T-cell (primary cell): ENCODE measurements around the gene PAXIP1. TPM values are rescaled to one million over a fixed set of nuclear protein-coding genes. Genes with fewer than 3 reads are reported as not detected.
"Not testable (repeated sequence)": the region's sequence is repeated elsewhere in the genome, so short reads cannot be mapped to it uniquely, and the experiment has no call there.

ENCODE experiments used
- ATAC-seq, 4 experiments: fragments of 200-7000 bp in 3 of 4; fragments of 150-1000 bp in 1 of 4; cut with Tn5 transposase; replicated peaks in 1 of 4; 1 replicate in 3 of 4; 2 replicates in 1 of 4; pipeline ENCODE4 v1.10.0; 2021; ENCODE audit warnings: moderate library complexity in 3 of 4, mild to moderate bottlenecking in 2 of 4, moderate number of reproducible peaks in 1 of 4
- CTCF ChIA-PET, 2 donors: fragments of 300-600 bp; sonication (Branson Sonifier 250); formaldehyde crosslinking; loops; one replicate each; lab custom pipeline; 2022; ENCODE audit warnings: antibody characterized with exemption in 2 of 2; lab: Charles Lee
- POLR2A ChIA-PET, 2 donors: fragments of 300-600 bp; sonication (Branson Sonifier 250); formaldehyde crosslinking; loops; one replicate each; lab custom pipeline; 2022; ENCODE audit warnings: antibody characterized with exemption in 2 of 2; lab: Charles Lee
- DNase-seq, 35 experiments: peaks; one replicate each; pipeline versions ENCODE4 v3.0.0 to v3.0.0-alpha.2; 2013 to 2023
- H3K27ac ChIP-seq: one replicate; pipeline ENCODE4 v1.5.1; 2013; ENCODE audit warnings: low read length
- H3K27me3 ChIP-seq, 2 experiments: replicated peaks in 1 of 2; 1 replicate in 1 of 2; 2 replicates in 1 of 2; pipeline versions ENCODE4 v1.6.1 to v1.7.0; 2013; ENCODE audit warnings: low read length in 1 of 2, mixed read lengths in 1 of 2; ENCODE audit not compliant: control insufficient read depth in 2 of 2, insufficient read depth in 2 of 2; ENCODE audit errors: extremely low read depth in 1 of 2
- H3K36me3 ChIP-seq, 2 donors: 1 replicate in 1 of 2; 2 replicates in 1 of 2; pipeline versions ENCODE4 v1.6.1 to v1.7.0; 2013; ENCODE audit warnings: low read length in 1 of 2; ENCODE audit not compliant: control insufficient read depth in 2 of 2, insufficient read depth in 1 of 2; ENCODE audit errors: extremely low read depth in 1 of 2
- H3K4me1 ChIP-seq, 2 experiments: 1 replicate in 1 of 2; 2 replicates in 1 of 2; pipeline versions ENCODE4 v1.6.1 to v1.7.0; 2013; ENCODE audit warnings: low read length in 2 of 2, mixed read lengths in 1 of 2; ENCODE audit not compliant: insufficient read depth in 2 of 2, control insufficient read depth in 1 of 2; ENCODE audit errors: extremely low read depth in 1 of 2
- H3K4me3 ChIP-seq, 2 donors: 1 replicate in 1 of 2; 2 replicates in 1 of 2; pipeline versions ENCODE4 v1.5.1 to v1.7.0; 2013; ENCODE audit warnings: mild to moderate bottlenecking in 2 of 2, low read length in 1 of 2, moderate library complexity in 1 of 2; ENCODE audit not compliant: control insufficient read depth in 1 of 2; ENCODE audit errors: extremely low read depth in 1 of 2
- H3K9me3 ChIP-seq: 2 replicates; pipeline ENCODE4 v1.7.0; 2013
- H3K27ac Mint-ChIP-seq, 2 donors: one replicate each; pipeline ENCODE4 v1.8.0; 2020 to 2021; ENCODE audit warnings: mild to moderate bottlenecking in 2 of 2, mixed read lengths in 2 of 2
- H3K27me3 Mint-ChIP-seq, 2 donors: one replicate each; pipeline ENCODE4 v1.8.0; 2021 to 2022; ENCODE audit warnings: mixed read lengths in 2 of 2
- H3K36me3 Mint-ChIP-seq: one replicate; pipeline ENCODE4 v1.8.0; 2021; ENCODE audit warnings: mixed read lengths
- H3K4me1 Mint-ChIP-seq, 3 donors: one replicate each; pipeline ENCODE4 v1.8.0; 2020 to 2022; ENCODE audit warnings: mixed read lengths in 3 of 3, mild to moderate bottlenecking in 1 of 3
- H3K4me3 Mint-ChIP-seq, 3 donors: one replicate each; pipeline ENCODE4 v1.8.0; 2020 to 2022; ENCODE audit warnings: mild to moderate bottlenecking in 3 of 3, mixed read lengths in 3 of 3, moderate library complexity in 3 of 3
- H3K9me3 Mint-ChIP-seq, 3 donors: one replicate each; pipeline ENCODE4 v1.8.0; 2020 to 2022; ENCODE audit warnings: mixed read lengths in 3 of 3
- WGBS: methylation state at CpG from one replicate; pipeline ENCODE4 v1.1.5; 2013; ENCODE audit warnings: missing lambda C conversion rate; ENCODE audit not compliant: insufficient coverage; 5-methylcytosine and 5-hydroxymethylcytosine counted together
- total RNA-seq, 35 experiments: library from RNA in 6 of 35; stranded (reverse) in 6 of 35; fragments of 120-200 nt in 1 of 35; gene quantifications; one replicate each; pipeline versions ENCODE4 v1.2.1 to v1.2.4 and lab custom pipeline; 2013 to 2026

The PAXIP1 gene
- total RNA-seq, 5 donors from 2014 or later (not counting 1 experiment from before 2014, with no cell fraction given), result 10.1 to 12.6 (median 12.3) TPM

DNA sequence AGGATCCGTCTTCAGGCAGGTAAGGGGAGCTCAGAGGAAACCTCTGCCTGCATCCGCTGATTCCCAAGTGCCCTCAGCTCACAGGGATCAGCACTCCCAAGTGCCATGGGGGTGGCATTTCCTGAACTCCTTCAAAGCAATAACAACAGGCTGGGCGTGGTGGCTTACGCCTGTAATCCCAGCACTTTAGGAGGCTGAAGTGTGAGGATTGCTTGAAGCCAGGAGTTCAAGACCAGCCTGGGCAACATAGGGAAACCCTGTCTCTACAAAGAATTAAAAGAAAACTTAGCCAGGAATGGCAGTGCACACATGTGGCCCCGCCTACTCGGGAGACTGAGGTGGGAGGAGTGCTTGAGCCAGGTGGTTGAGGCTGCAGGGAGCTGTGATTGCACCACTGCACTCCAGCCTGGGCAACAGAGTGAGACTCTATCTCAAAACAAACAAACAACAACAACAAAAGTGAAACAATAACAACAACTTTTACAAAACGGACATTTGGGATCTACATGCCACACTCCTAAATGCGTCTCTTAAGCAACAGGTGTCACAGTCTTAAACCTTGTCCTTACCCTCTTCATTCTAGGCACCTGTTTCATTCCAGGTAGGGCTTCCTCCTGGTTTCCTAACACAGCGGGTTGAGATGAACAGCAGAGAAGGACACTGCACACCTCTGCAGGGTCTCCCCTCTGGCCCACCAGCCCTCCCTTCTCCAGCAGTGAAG, 73.8 kb downstream of the PAXIP1 start:
- 66% methylated on average over 4 of the region's 9 CpGs for WGBS
- DNase-seq, result no peak
- Histone ChIP-seq H3K27me3 (no peaks in the 10 kb centered on the region), H3K4me1 (peaks cover 13 to 24% of the 10 kb centered on the region in 2 experiments), H3K27ac (peak overlapping the region; percentile 85), H3K36me3 (peaks cover 4 to 6% of the 10 kb centered on the region in 2 donors), H3K4me3 (peak overlapping the region; percentile 66 to 74), H3K9me3 (no peaks in the 10 kb centered on the region)
- Mint-ChIP-seq H3K27ac (peak overlapping the region; percentile 96), H3K4me3 (peak overlapping the region; percentile 88 to 97 (median 96)), H3K4me1 (peaks cover 36 to 39% (median 38%) of the 10 kb centered on the region in 3 donors), H3K27me3 (no peaks in the 10 kb centered on the region), H3K9me3 (peaks cover 0 to 4% (median 3%) of the 10 kb centered on the region in 3 donors), H3K36me3 (peaks cover 24% of the 10 kb centered on the region)
- no peak for ATAC-seq
- POLR2A ChIA-PET, result no interaction called here
- CTCF ChIA-PET, result interaction anchor here (1.6 to 3.9 kb wide), 3 partner anchors 23 to 416 kb away, joined by 4 to 56 read pairs (median 46); no protein-coding TSS in a partner anchor

DNA sequence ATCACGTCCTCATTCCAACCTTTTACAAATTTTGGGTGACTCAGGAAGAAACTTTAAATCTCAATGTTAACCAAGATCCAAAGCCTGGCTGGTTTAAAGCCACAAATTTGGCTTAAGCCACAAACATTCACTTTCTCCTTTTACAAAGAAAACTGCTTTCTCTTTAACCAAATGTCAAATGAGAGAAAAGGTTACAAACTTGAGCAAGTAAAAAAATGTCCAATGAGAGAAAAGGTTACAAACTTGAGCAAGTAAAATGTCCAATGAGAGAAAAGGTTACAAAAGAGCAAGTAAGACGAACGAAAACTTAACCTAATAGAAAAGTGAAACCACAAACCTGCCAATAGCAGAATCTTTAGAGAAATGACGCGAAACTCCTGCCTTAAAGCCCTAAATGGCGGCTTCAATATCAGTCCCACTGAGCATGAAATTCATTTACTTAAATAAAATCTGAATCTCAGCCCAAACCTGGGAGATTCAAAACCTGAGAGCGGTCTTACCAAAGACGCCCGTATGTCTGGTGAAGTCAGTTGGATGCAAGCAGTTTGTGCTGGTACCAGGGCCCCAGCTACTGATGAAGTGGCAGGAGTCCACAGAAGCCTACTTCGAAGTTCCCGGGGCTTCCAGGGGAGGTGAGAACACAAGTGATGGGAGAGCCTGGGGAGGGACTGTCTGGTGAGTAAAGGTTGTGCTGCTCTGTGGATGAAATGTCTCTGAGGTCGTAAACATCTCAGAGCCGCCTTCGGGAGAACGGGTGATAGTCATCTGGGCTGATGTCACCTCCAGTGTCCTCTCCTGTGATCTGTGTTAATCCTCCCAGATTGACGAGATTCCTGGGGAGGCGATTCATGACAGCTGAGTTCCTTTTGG, 74.6 kb downstream of the PAXIP1 start:
- Mint-ChIP-seq H3K36me3 (peaks cover 19% of the 10 kb centered on the region), H3K4me1 (peaks cover 36 to 39% (median 38%) of the 10 kb centered on the region in 3 donors), H3K27me3 (no peaks in the 10 kb centered on the region), H3K9me3 (no peaks in the 10 kb centered on the region), H3K27ac (peak overlapping the region; percentile 96), H3K4me3 (peak overlapping the region; percentile 88 to 97 (median 96))
- peak in 28 of 35 experiments; percentile 15 to 93 (median 30) for DNase-seq
- peak overlapping the region; percentile 66 to 74 for H3K4me3 ChIP-seq
- no peaks in the 10 kb centered on the region for H3K9me3 ChIP-seq
- H3K27ac ChIP-seq, result peak overlapping the region; percentile 85
- peaks cover 0 to 2% of the 10 kb centered on the region in 2 donors for H3K36me3 ChIP-seq
- H3K4me1 ChIP-seq, result peaks cover 13 to 24% of the 10 kb centered on the region in 2 experiments
- 5% methylated on average over 13 of the region's 17 CpGs for WGBS
- ATAC-seq, result peak; percentile 84 to 87 (median 86)
- CTCF ChIA-PET, result interaction anchor here (0.5 to 3.9 kb wide), 34 partner anchors 8 to 1888 kb away, joined by 3 to 56 read pairs (median 7); partner anchors contain the start of gene PAXIP1 (in 1 of the 2)
- POLR2A ChIA-PET, result interaction anchor here in 1 of 2 donors (1.1 kb wide), 1 partner anchor 417 kb away, joined by 4 read pairs; no protein-coding TSS in a partner anchor
- H3K27me3 ChIP-seq, result no peaks in the 10 kb centered on the region

DNA sequence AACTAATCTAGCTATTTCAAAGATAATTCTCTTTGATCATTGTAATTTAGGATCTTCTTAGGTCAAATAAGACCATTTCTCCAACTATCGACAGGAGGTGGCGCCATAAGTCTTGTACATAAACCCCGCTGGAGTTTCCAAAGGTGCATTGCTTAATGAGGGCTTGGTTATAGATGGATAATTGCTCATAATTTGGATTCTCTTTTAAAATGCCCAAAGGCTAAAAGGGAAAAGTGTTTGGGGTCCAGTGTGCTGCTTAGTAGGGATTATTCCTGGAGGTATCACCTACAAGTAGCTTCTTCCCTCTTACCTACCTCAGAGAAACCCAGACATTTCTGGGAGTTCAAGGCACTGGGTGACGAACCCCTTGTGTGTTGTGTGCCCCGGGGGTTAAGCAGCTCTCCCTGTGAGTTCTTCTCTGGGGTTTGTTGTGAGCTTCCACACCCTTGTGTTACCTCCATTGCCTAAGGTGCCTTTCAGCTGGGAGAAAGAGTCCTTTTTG, 75.2 kb downstream of the PAXIP1 start:
- H3K4me3 Mint-ChIP-seq, result peak overlapping the region; percentile 88 to 97 (median 96)
- POLR2A ChIA-PET, result interaction anchor here in 1 of 2 donors (0.6 to 1.1 kb wide), 3 partner anchors 372 to 417 kb away, joined by 3 to 4 read pairs (median 3); no protein-coding TSS in a partner anchor
- ATAC-seq (peak; percentile 60 to 71 (median 67)), DNase-seq (peak; percentile 45 to 90 (median 74))
- peak overlapping the region; percentile 85 for H3K27ac ChIP-seq
- H3K36me3 Mint-ChIP-seq, result peaks cover 12% of the 10 kb centered on the region
- H3K9me3 ChIP-seq, result no peaks in the 10 kb centered on the region
- H3K9me3 Mint-ChIP-seq, result no peaks in the 10 kb centered on the region
- peaks cover 13 to 24% of the 10 kb centered on the region in 2 experiments for H3K4me1 ChIP-seq
- no peaks in the 10 kb centered on the region for H3K36me3 ChIP-seq
- no peaks in the 10 kb centered on the region for H3K27me3 ChIP-seq
- no peaks in the 10 kb centered on the region for H3K27me3 Mint-ChIP-seq
- CTCF ChIA-PET, result interaction anchor here (0.5 to 3.9 kb wide), 52 partner anchors 9 to 1889 kb away, joined by 3 to 56 read pairs (median 5); partner anchors contain the start of gene PAXIP1 (in 1 of the 2)
- H3K4me3 ChIP-seq, result peak overlapping the region; percentile 66 to 74
- H3K27ac Mint-ChIP-seq, result peak overlapping the region; percentile 96
- H3K4me1 Mint-ChIP-seq, result peaks cover 36 to 39% (median 38%) of the 10 kb centered on the region in 3 donors
- WGBS, result no CpG with 5 or more reads among the region's 5 CpGs

DNA sequence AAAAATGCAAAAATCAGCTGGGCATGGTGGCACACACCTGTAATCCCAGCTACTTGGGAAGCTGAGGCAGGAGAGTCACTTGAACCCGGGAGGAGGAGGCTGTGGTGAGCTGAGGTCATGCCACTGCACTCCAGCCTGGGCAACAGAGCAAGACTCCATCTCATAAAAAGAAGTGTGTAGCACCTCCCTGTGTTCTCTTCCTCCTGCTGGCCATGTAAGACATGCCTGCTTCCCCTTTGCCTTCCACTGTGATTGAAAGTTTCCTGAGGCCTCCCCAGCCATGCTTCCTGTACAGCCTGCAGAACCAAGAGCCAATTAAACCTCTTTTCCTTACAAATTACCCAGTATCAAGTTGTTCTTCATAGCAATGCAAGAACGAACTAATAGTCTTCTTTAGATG, 80.5 kb downstream of the PAXIP1 start:
- H3K9me3 Mint-ChIP-seq, H3K27me3 ChIP-seq, H3K27me3 Mint-ChIP-seq, H3K4me3 Mint-ChIP-seq, ATAC-seq, H3K4me1 Mint-ChIP-seq, H3K9me3 ChIP-seq, H3K36me3 Mint-ChIP-seq, H3K27ac Mint-ChIP-seq, H3K4me3 ChIP-seq, POLR2A ChIA-PET, H3K4me1 ChIP-seq, H3K27ac ChIP-seq, H3K36me3 ChIP-seq, DNase-seq: not testable (repeated sequence)
- 50% methylated on average over 1 of the region's 2 CpGs for WGBS
- CTCF ChIA-PET, result interaction anchor here in 1 of 2 donors (0.6 kb wide), 1 partner anchor 29 kb away, joined by 7 read pairs; no protein-coding TSS in a partner anchor

DNA sequence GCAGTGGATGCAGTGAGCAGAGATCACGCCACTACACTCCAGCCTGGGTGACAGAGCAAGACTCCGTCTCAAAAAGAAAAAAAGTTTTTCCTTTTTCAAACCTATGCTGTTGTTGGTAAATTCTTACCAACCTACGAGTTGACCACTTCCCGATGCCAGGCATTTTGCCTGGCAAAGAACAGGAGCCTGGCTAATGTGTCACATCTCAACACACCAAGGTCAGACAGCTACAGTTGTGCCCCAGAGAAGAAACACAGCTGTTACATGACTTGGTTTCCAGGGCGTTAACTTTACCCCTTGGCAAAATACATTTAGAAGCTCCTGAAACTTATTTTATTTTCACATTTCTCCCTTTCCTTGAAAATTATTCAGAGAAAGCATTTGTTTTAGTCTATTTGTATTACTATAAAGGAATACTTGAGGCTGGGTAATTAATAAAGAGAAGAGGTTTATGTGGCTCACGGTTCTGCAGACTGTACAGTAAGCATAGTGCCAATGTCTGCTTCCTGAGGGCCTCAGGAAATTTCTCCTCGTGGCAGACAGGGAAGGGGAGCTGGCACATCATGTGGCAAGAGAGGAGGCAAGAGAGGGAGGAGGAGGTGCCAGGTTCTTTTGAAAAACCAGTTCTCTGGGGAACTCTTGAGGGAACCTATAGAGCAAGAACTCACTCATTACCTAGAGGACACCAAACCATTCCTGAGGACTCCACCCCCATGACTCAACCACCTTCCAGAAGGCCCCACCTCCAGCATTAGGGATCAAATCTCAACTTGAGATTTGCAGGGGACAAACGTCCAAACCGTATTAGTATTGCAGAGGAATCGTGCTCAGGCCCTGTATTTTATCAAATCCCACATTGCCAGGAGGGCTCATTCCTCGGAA, 83.3 kb downstream of the PAXIP1 start:
- Histone ChIP-seq H3K4me3 (no peak overlapping the region), H3K4me1 (peaks cover 0 to 4% of the 10 kb centered on the region in 2 experiments), H3K27me3 (peaks cover 0 to 26% of the 10 kb centered on the region in 2 experiments), H3K36me3 (no peaks in the 10 kb centered on the region), H3K27ac (no peak overlapping the region), H3K9me3 (no peaks in the 10 kb centered on the region)
- no peak overlapping the region for H3K4me3 Mint-ChIP-seq
- peaks cover 14 to 23% of the 10 kb centered on the region in 2 donors for H3K27me3 Mint-ChIP-seq
- POLR2A ChIA-PET, result interaction anchor here in 1 of 2 donors (0.6 kb wide), 1 partner anchor 754 kb away, joined by 5 read pairs; no protein-coding TSS in a partner anchor
- H3K36me3 Mint-ChIP-seq, result no peaks in the 10 kb centered on the region
- peaks cover 0 to 2% (median 0%) of the 10 kb centered on the region in 3 donors for H3K4me1 Mint-ChIP-seq
- no peak overlapping the region for H3K27ac Mint-ChIP-seq
- ATAC-seq (no peak), DNase-seq (no peak)
- CTCF ChIA-PET, result no interaction called here
- no peaks in the 10 kb centered on the region for H3K9me3 Mint-ChIP-seq
- 77% methylated on average over 4 of the region's 11 CpGs for WGBS
